Type B pancreatic cell (in vitro differentiated cells): ENCODE results near the gene GALR3. TPM values are rescaled to one million over a fixed set of nuclear protein-coding genes. Genes with fewer than 3 reads are reported as not detected.

Experiments
- DNase-seq: peaks from one replicate; pipeline ENCODE4 v3.0.0; 2021; ENCODE audit warnings: mixed read lengths; ENCODE audit not compliant: unreplicated experiment; ENCODE audit errors: extremely low spot score
- H3K27ac Mint-ChIP-seq: 2 replicates; pipeline ENCODE4 v1.8.0; 2021; ENCODE audit warnings: mild to moderate bottlenecking, mixed read lengths
- H3K27me3 Mint-ChIP-seq: 2 replicates; pipeline ENCODE4 v1.8.0; 2021; ENCODE audit warnings: mixed read lengths
- H3K36me3 Mint-ChIP-seq: 2 replicates; pipeline ENCODE4 v1.8.0; 2021; ENCODE audit warnings: mixed read lengths
- H3K4me1 Mint-ChIP-seq: one replicate; pipeline ENCODE4 v1.8.0; 2021; ENCODE audit warnings: mixed read lengths; ENCODE audit not compliant: unreplicated experiment
- H3K4me3 Mint-ChIP-seq: 2 replicates; pipeline ENCODE4 v1.8.0; 2021; ENCODE audit warnings: mild to moderate bottlenecking, mixed read lengths
- H3K9me3 Mint-ChIP-seq: 2 replicates; pipeline ENCODE4 v1.8.0; 2021; ENCODE audit warnings: mixed read lengths
- total RNA-seq: library from RNA; stranded (reverse); gene quantifications from 2 replicates; pipeline ENCODE4 v1.2.1, GENCODE V29; 2021; ENCODE audit warnings: low replicate concordance
- TF ChIP-seq, protein P1 (sequence below): fragments of 200-600 bp; sonication (generic); conservative IDR thresholded peaks from 2 replicates; pipeline ENCODE4 v1.5.0; 2021; ENCODE audit warnings: antibody characterized with exemption, mild to moderate bottlenecking

Gene GALR3
- total RNA-seq, 1 donor from 2014 or later: 0.34 TPM

DNA sequence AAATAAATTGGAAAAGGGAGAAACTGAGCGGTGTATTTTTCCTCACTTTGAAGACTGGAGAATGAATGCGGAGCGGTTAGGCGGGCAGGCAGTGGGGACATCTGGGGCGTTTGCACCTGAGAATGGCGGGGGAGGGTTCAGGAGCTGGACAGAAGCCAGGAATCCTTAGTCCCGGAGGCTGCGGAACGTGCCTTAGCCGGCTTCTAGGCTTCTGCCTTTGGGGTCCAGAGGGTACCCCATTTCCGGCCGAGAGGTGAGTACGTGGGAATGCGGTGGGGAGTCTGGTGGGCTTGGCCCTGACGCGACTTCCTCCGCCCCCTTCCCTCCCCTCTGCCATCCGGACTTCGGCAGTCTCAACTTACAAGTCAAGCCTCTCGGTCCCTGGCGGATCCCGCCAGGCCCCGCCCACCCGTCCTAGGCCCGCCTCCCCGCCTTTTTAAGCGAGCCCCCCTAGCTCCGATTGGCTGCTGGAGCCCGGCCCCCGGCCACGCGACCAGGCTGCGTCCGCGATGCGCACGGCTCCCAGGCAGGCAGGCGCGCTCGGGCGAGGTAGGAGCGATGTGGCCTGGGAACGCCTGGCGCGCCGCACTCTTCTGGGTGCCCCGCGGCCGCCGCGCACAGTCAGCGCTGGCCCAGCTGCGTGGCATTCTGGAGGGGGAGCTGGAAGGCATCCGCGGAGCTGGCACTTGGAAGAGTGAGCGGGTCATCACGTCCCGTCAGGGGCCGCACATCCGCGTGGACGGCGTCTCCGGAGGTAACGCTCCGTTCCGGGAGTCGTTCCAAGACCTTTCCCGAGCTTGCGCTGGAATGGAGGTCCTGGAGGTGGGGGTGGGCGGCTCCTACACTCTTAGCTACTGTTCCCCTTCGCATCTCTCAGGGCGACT, 15.5 kb upstream of the GALR3 start, which contains the start of gene GCAT:
Gene GCAT, plus strand, starts transcription at position 525 of the 884 bp plus-strand sequence. Its CDS starts 34 bp downstream, at position 559.
- TF ChIP-seq, protein P1, sequence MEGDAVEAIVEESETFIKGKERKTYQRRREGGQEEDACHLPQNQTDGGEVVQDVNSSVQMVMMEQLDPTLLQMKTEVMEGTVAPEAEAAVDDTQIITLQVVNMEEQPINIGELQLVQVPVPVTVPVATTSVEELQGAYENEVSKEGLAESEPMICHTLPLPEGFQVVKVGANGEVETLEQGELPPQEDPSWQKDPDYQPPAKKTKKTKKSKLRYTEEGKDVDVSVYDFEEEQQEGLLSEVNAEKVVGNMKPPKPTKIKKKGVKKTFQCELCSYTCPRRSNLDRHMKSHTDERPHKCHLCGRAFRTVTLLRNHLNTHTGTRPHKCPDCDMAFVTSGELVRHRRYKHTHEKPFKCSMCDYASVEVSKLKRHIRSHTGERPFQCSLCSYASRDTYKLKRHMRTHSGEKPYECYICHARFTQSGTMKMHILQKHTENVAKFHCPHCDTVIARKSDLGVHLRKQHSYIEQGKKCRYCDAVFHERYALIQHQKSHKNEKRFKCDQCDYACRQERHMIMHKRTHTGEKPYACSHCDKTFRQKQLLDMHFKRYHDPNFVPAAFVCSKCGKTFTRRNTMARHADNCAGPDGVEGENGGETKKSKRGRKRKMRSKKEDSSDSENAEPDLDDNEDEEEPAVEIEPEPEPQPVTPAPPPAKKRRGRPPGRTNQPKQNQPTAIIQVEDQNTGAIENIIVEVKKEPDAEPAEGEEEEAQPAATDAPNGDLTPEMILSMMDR: no peak
- Mint-ChIP-seq H3K36me3 (no peaks in the 10 kb centered on the region), H3K4me3 (peak within 1 kb of the TSS; percentile 88), H3K4me1 (peaks cover 29% of the 10 kb centered on the region), H3K27ac (peak within 1 kb of the TSS; percentile 76), H3K9me3 (no peaks in the 10 kb centered on the region), H3K27me3 (no peaks in the 10 kb centered on the region)
- DNase-seq: peak; percentile 96

GRCh38 chr22:37808294-37808657, 14.9 kb upstream of the GALR3 start:
- DNase-seq: no peak
- H3K4me3 Mint-ChIP-seq: peak overlapping the region; percentile 88
- no peaks in the 10 kb centered on the region for H3K27me3 Mint-ChIP-seq
- H3K4me1 Mint-ChIP-seq: peaks cover 23% of the 10 kb centered on the region
- no peaks in the 10 kb centered on the region for H3K9me3 Mint-ChIP-seq
- TF ChIP-seq, protein P1: no peak
- peak overlapping the region; percentile 76 for H3K27ac Mint-ChIP-seq
- H3K36me3 Mint-ChIP-seq: no peaks in the 10 kb centered on the region

DNA sequence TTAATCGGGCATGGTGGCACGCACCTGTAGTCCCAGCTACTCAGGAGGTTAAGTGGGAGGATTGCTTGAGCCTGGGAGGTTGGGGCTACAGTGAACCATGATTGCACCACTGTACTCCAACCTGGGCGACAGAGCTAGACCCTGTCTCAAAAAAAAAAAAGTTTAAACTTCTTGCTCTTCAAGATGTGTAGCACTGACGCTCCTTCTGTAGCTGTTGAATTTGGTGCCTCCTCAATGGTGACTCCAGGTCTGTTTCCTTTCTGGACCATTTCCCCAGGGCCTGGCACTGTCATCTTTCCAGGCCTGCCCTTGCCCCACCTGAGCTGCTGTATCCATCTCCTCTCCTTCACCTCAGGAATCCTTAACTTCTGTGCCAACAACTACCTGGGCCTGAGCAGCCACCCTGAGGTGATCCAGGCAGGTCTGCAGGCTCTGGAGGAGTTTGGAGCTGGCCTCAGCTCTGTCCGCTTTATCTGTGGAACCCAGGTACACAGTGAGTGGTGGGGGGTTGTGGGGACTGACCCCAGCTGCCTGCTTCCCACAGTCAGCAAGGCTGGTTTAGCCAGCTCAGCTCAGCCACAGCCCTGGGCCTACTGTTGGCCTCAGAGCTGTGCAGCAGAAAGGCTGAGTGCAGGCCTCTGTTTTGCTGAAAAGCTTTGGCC, 13.4 kb upstream of the GALR3 start:
- Mint-ChIP-seq H3K4me3 (peak overlapping the region; percentile 70), H3K27ac (no peak overlapping the region)
- TF ChIP-seq, protein P1: no peak

DNA sequence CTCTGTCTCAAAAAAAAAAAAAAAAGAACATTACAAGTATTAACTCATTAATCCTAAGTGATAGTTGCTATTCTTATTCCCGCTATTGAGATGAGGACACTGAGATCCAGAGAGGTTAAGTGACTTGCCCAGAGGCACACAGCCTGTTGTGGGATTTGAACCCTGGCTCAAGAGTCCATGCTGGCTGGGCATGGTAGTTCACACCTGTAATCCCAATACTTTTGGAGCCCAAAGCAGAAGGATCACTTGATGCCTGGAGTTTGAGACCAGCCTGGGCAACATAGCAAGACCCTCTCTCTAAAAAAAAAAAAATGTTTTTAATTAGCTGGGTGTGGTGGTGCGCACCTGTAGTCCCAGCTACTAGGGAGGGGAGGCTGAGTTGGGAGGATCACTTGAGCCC, 11.3 kb upstream of the GALR3 start:
- no peaks in the 10 kb centered on the region for H3K27me3 Mint-ChIP-seq
- peaks cover 3% of the 10 kb centered on the region for H3K4me1 Mint-ChIP-seq
- no peak overlapping the region for H3K4me3 Mint-ChIP-seq
- TF ChIP-seq, protein P1: no peak
- H3K27ac Mint-ChIP-seq: no peak overlapping the region
- H3K9me3 Mint-ChIP-seq: no peaks in the 10 kb centered on the region
- no peak for DNase-seq
- no peaks in the 10 kb centered on the region for H3K36me3 Mint-ChIP-seq

More for the DNA sequence above, 13.4 kb upstream of the GALR3 start:
- Mint-ChIP-seq H3K27me3 (no peaks in the 10 kb centered on the region), H3K36me3 (no peaks in the 10 kb centered on the region), H3K9me3 (no peaks in the 10 kb centered on the region), H3K4me1 (peaks cover 14% of the 10 kb centered on the region)
- no peak for DNase-seq

DNA sequence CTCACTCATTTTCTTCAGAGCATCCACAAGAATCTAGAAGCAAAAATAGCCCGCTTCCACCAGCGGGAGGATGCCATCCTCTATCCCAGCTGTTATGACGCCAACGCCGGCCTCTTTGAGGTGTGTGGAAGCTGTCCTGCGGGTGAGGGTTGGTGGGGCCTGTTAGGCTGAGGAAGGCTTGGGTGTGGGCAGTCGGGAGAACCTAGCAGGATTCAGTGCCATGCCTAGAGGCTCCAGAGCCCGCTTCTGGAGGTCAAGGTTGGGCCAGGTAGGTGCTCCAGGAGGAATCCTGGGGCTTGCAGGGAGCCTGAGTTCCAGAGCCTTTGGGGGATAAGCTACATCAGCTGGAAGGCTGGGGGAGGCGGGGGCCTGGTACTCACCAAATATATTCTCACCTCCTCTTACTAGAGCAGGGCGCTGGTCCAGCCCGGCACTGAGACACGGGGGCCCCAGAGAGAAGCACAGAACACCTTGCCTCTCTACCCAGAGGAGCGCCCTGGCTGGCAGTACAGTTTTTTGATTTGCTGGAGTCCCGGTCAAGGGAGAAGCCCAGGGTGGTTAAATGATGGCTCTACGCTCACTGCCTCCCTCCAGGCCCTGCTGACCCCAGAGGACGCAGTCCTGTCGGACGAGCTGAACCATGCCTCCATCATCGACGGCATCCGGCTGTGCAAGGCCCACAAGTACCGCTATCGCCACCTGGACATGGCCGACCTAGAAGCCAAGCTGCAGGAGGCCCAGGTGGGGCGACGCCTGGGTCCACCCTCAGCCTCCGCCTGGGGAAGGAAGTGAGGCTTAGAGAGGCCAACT, 10.1 kb upstream of the GALR3 start:
- no peak overlapping the region for H3K4me3 Mint-ChIP-seq
- H3K36me3 Mint-ChIP-seq: no peaks in the 10 kb centered on the region
- TF ChIP-seq, protein P1: no peak
- peak overlapping the region; percentile 26 for H3K27ac Mint-ChIP-seq
- H3K4me1 Mint-ChIP-seq: peaks cover 10% of the 10 kb centered on the region
- H3K9me3 Mint-ChIP-seq: no peaks in the 10 kb centered on the region
- H3K27me3 Mint-ChIP-seq: peaks cover 2% of the 10 kb centered on the region
- DNase-seq: no peak
